ENCODE data around the gene SFRP2. TPM values are rescaled to one million over a fixed set of nuclear protein-coding genes. Genes with fewer than 3 reads are reported as not detected.

SFRP2 gene
- total RNA-seq, 2 donors from 2014 or later, result 1.4 to 1.5 TPM

- DNase-seq (ENCODE audit: low spot score), result no peak
- Histone ChIP-seq H3K36me3 (no peaks in the 10 kb centered on the region), H3K4me3 (peak overlapping the region in 1 of 2 donors; percentile 40), H3K9me3 (no peaks in the 10 kb centered on the region), H3K4me1 (peaks cover 0 to 45% of the 10 kb centered on the region in 2 donors), H3K27ac (no peak overlapping the region), H3K27me3 (peaks cover 10 to 28% of the 10 kb centered on the region in 2 donors)
- no peak for TF ChIP-seq CTCF (IDR thresholded peaks at IDR 0.05)
These were observed 1.0 kb upstream of the SFRP2 start for GRCh38 chr4:153789741-153790499.

GRCh38 chr4:153788051-153788412 is 851 bp downstream of the SFRP2 start:
- no peak for DNase-seq (ENCODE audit: low spot score)
- no peaks in the 10 kb centered on the region for H3K9me3 ChIP-seq
- TF ChIP-seq CTCF (IDR thresholded peaks at IDR 0.05), result no peak
- H3K4me1 ChIP-seq, result peaks cover 0 to 45% of the 10 kb centered on the region in 2 donors
- no peak overlapping the region for H3K27ac ChIP-seq
- H3K4me3 ChIP-seq, result peak overlapping the region in 1 of 2 donors; percentile 40
- H3K27me3 ChIP-seq, result peaks cover 10 to 28% of the 10 kb centered on the region in 2 donors
- no peaks in the 10 kb centered on the region for H3K36me3 ChIP-seq

GRCh38 chr4:153787575-153787974 is 1.3 kb downstream of the SFRP2 start:
- H3K27me3 ChIP-seq, result peaks cover 10 to 28% of the 10 kb centered on the region in 2 donors
- DNase-seq (ENCODE audit: low spot score), result no peak
- TF ChIP-seq CTCF (IDR thresholded peaks at IDR 0.05), result no peak
- no peaks in the 10 kb centered on the region for H3K36me3 ChIP-seq
- peaks cover 0 to 41% of the 10 kb centered on the region in 2 donors for H3K4me1 ChIP-seq
- no peak overlapping the region for H3K27ac ChIP-seq
- no peak overlapping the region for H3K4me3 ChIP-seq
- H3K9me3 ChIP-seq, result no peaks in the 10 kb centered on the region

GRCh38 chr4:153787061-153787560 is 1.8 kb downstream of the SFRP2 start:
- peaks cover 10 to 28% of the 10 kb centered on the region in 2 donors for H3K27me3 ChIP-seq
- no peaks in the 10 kb centered on the region for H3K36me3 ChIP-seq
- no peak for TF ChIP-seq CTCF (IDR thresholded peaks at IDR 0.05)
- peaks cover 0 to 36% of the 10 kb centered on the region in 2 donors for H3K4me1 ChIP-seq
- H3K9me3 ChIP-seq, result no peaks in the 10 kb centered on the region
- no peak for DNase-seq (ENCODE audit: low spot score)
- no peak overlapping the region for H3K4me3 ChIP-seq
- H3K27ac ChIP-seq, result no peak overlapping the region

- no peaks in the 10 kb centered on the region for H3K9me3 ChIP-seq
- peaks cover 0 to 26% of the 10 kb centered on the region in 2 donors for H3K4me1 ChIP-seq
- H3K27me3 ChIP-seq, result peaks cover 10 to 21% of the 10 kb centered on the region in 2 donors
- no peak overlapping the region for H3K27ac ChIP-seq
- peak in 1 of 2 donors; percentile 54 for TF ChIP-seq CTCF (IDR thresholded peaks at IDR 0.05)
- H3K4me3 ChIP-seq, result no peak overlapping the region
- DNase-seq (ENCODE audit: low spot score), result no peak
- no peaks in the 10 kb centered on the region for H3K36me3 ChIP-seq
These were observed 2.8 kb downstream of the SFRP2 start for GRCh38 chr4:153785910-153786721.
